ENCODE measurements around the gene NYNRIN. TPM values are rescaled to one million over a fixed set of nuclear protein-coding genes. Genes with fewer than 3 reads are reported as not detected.

Gene NYNRIN
- total RNA-seq, 1 experiment from 2014 or later = 0.31 TPM

- H3K4me3 ChIP-seq (ENCODE audit: low read depth in 2 of 2, low read length in 2 of 2) = no peak overlapping the region
- POLR2A ChIA-PET = interaction anchor here (1.0 kb wide), 1 partner anchor 67 kb away, joined by 5 read pairs; no protein-coding TSS in a partner anchor
- CTCF ChIA-PET = interaction anchor here (0.7 to 3.0 kb wide), 11 partner anchors 9 to 908 kb away, joined by 3 to 46 read pairs (median 4); partner anchors contain the start of gene SDR39U1
- BruUV-seq (replicated peaks) = no TSS peak
- H3K27ac ChIP-seq (ENCODE audit: low read length) = no peak overlapping the region
- H3K4me1 ChIP-seq (ENCODE audit: control insufficient read depth, insufficient read depth, low read length) = peaks cover 8% of the 10 kb centered on the region
- DNase-seq (ENCODE audit: low read depth, low spot score) (no peak), ATAC-seq (no peak)
- H3K27me3 ChIP-seq (ENCODE audit: control insufficient read depth, insufficient read depth, low read length) = no peaks in the 10 kb centered on the region
- H3K9me3 ChIP-seq (ENCODE audit: control insufficient read depth, insufficient read depth, low read depth, low read length) = no peaks in the 10 kb centered on the region
- intact Hi-C loops (cut with micrococcal nuclease; ENCODE audit: unreplicated experiment) (no loop called here), in situ Hi-C loops (cut with HindIII; ENCODE audit: low pct_unique_long_range_greater_than_20kb, low sequenced_read_pairs) (loop anchor here (10.0 kb wide), 1 partner anchor 98 kb away; the partner anchor contains the start of genes ADCY4 and RIPK3)
- peaks cover 6% of the 10 kb centered on the region for H3K36me3 ChIP-seq (ENCODE audit: control insufficient read depth, insufficient read depth, low read length)
- TF ChIP-seq CTCF (IDR thresholded peaks at IDR 0.05) = no peak
- TF ChIP-seq TCF7L2 (IDR thresholded peaks at IDR 0.05; ENCODE audit: low read depth, low read length) = no peak
- TF ChIP-seq POLR2AphosphoS5 (IDR thresholded peaks at IDR 0.05; ENCODE audit: low read depth, low read length) = no peak
- TF ChIP-seq REST (IDR thresholded peaks at IDR 0.05; ENCODE audit: insufficient read depth in 1 of 2, low read depth in 2 of 2, low read length in 1 of 2) = no peak
- no peak for TF ChIP-seq SIN3A (IDR thresholded peaks at IDR 0.05; ENCODE audit: borderline replicate concordance, insufficient read depth, low read depth, low read length)
These were observed 33.7 kb downstream of the NYNRIN start for GRCh38 chr14:24432259-24433131.

DNA sequence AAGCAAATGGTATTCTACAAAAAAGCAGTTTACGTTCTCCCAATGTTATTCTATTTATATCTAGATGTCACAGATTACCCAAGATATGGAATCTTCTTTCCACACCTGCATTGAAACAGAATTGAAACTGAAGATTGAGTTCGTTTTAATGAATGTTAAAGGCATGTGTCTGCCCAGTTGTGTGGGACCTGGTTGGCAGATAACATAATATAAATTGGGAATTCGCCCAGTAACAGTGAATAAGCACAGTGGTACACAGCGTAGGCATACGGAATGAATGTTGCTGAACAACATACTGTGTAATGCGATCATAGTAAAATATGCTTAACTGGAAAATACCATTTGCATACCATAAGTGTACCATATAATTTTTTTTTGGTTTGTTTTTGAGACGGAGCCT lies 35.2 kb downstream of the NYNRIN start:
- DNase-seq (ENCODE audit: low read depth, low spot score) = no peak
- Histone ChIP-seq H3K4me1 (ENCODE audit: control insufficient read depth, insufficient read depth, low read length) (peaks cover 8% of the 10 kb centered on the region), H3K4me3 (ENCODE audit: low read depth in 2 of 2, low read length in 2 of 2) (no peak overlapping the region), H3K27me3 (ENCODE audit: control insufficient read depth, insufficient read depth, low read length) (no peaks in the 10 kb centered on the region), H3K36me3 (ENCODE audit: control insufficient read depth, insufficient read depth, low read length) (peaks cover 8% of the 10 kb centered on the region), H3K27ac (ENCODE audit: low read length) (no peak overlapping the region), H3K9me3 (ENCODE audit: control insufficient read depth, insufficient read depth, low read depth, low read length) (no peaks in the 10 kb centered on the region)
- ATAC-seq = no peak
- in situ Hi-C loops (cut with HindIII; ENCODE audit: low pct_unique_long_range_greater_than_20kb, low sequenced_read_pairs) (loop anchor here (10.0 kb wide), 1 partner anchor 99 kb away; the partner anchor contains the start of genes ADCY4 and RIPK3), intact Hi-C loops (cut with micrococcal nuclease; ENCODE audit: unreplicated experiment) (no loop called here)
- no peak for TF ChIP-seq POLR2AphosphoS5 (IDR thresholded peaks at IDR 0.05; ENCODE audit: low read depth, low read length)
- TF ChIP-seq TCF7L2 (IDR thresholded peaks at IDR 0.05; ENCODE audit: low read depth, low read length) = no peak
- BruUV-seq (replicated peaks) = no TSS peak
- POLR2A ChIA-PET = no interaction called here
- CTCF ChIA-PET = no interaction called here

DNA sequence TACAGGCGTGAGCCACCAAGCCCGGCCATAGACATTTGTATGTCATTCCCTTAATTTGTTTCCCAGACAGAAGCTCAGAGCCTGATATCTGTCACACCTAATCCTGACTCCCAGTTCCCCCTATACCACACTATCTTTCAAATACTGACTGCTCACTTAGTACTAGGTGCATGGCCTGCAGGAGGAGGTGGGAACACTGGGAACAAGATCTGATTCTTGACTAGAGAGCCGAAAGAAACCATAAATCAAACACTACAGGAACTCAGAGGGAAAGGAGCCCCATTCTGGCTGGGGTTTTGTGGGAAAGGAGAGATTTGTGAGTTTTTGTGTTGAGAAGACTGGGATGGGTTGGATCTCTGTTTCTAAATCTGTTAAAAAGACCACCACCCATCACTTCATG lies 35.9 kb downstream of the NYNRIN start:
- intact Hi-C loops (cut with micrococcal nuclease; ENCODE audit: unreplicated experiment) = no loop called here
- in situ Hi-C loops (cut with HindIII; ENCODE audit: low pct_unique_long_range_greater_than_20kb, low sequenced_read_pairs) = loop anchor here (10.0 kb wide), 1 partner anchor 100 kb away; the partner anchor contains the start of genes ADCY4 and RIPK3
- POLR2A ChIA-PET = no interaction called here
- Histone ChIP-seq H3K4me3 (ENCODE audit: low read depth in 2 of 2, low read length in 2 of 2) (no peak overlapping the region), H3K9me3 (ENCODE audit: control insufficient read depth, insufficient read depth, low read depth, low read length) (no peaks in the 10 kb centered on the region), H3K27me3 (ENCODE audit: control insufficient read depth, insufficient read depth, low read length) (no peaks in the 10 kb centered on the region), H3K4me1 (ENCODE audit: control insufficient read depth, insufficient read depth, low read length) (peaks cover 8% of the 10 kb centered on the region), H3K36me3 (ENCODE audit: control insufficient read depth, insufficient read depth, low read length) (peaks cover 8% of the 10 kb centered on the region), H3K27ac (ENCODE audit: low read length) (no peak overlapping the region)
- no peak for DNase-seq (ENCODE audit: low read depth, low spot score)
- no TSS peak for BruUV-seq (replicated peaks)
- CTCF ChIA-PET = no interaction called here
- TF ChIP-seq SIN3A (IDR thresholded peaks at IDR 0.05; ENCODE audit: borderline replicate concordance, insufficient read depth, low read depth, low read length) (no peak), CTCF (IDR thresholded peaks at IDR 0.05) (no peak), REST (IDR thresholded peaks at IDR 0.05; ENCODE audit: insufficient read depth in 1 of 2, low read depth in 2 of 2, low read length in 1 of 2) (no peak), POLR2AphosphoS5 (IDR thresholded peaks at IDR 0.05; ENCODE audit: low read depth, low read length) (no peak), TCF7L2 (IDR thresholded peaks at IDR 0.05; ENCODE audit: low read depth, low read length) (no peak)
- no peak for ATAC-seq
